ENCODE data around the gene TMOD1.

The TMOD1 gene

DNA sequence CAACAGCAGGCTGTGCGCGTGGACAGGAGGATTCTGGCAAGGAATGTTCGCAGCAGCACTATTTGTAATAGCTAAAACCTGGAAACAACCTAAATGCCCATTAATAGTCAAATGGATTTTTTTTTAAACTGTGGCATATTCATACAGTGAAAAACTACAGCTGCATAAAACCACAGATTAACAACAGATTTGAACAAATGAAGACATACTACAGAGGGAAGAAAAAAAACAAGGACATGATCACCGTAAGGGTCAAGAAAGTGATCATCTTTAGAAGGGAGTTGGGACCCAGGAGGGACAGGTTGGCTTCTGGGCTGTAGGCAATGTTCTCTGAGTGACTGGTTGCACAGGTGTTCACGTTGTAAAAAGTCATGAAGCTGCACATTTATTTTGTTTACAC, 1.2 kb upstream of the TMOD1 start:
- DNase-seq, result no peak

DNA sequence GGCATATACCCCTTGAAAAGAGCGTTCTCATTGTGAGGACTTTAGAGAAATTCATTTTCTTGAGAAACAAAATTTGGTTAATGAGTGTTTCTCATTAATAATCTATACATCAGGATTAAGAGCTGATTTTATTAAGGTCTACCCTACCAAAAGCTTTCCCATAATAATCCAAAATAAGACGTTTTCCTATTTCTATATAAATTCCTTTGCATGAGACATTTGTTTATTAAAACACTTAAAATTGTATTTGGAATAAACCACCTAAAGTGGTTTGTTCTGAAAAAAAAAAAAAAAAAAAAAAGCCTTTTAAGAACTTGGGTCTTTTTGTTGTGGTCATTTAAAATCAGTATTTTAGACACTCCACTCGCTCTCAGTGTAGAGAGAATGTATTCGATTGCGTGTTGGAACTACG, 695 bp upstream of the TMOD1 start:
- DNase-seq, result no peak

DNA sequence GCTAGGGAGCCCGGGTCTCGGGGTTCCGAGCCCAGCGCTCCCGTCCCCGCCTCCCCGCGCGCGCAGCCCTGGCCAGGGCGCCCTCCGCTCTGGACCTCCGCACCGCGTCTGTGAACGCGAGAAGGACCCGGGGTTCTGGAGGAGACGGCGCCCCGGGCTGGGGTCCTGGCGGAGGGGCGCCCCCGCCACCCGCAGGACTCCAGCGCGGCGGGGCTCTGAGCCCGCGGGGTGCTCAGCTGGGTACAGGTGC, 431 bp downstream of the TMOD1 start:
- no peak for DNase-seq

DNA sequence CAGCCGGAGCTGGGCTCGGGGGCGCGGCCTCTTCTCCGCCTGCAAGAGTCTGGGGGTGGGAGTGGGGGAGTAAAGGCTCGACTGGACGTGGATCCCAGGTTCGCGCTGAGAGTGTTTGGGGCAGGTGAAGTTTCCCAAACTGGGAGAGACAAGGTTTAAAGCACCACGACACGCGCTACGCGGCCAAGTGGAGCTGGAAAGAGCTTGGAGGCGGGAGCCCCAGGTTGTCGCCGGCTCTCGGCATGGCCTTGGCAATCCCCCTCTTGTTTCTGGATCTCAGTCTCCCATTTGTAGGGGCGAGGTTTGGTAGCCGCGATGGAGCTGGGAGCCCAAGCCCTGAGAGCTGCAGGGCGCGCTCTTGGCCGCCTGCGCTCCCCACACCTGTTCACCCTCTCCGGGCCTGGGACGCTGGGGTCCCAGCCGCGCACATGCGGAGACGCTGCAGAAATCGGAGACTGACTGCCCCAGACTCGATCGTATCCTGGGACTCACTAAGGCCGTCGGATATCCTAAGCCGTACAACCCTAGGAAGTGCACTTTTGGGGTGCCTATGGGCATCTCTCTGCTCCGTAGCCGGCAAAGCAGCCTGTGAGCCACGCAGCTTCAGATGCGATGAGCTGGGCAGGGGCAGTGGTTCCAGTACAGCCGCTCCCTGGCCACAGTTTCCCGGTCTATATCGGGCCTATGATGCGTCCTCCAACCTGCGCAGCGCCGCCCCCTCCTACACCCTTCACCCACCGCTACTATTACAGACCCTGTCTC, 937 bp downstream of the TMOD1 start:
- DNase-seq, result peak; percentile 34 to 41

DNA sequence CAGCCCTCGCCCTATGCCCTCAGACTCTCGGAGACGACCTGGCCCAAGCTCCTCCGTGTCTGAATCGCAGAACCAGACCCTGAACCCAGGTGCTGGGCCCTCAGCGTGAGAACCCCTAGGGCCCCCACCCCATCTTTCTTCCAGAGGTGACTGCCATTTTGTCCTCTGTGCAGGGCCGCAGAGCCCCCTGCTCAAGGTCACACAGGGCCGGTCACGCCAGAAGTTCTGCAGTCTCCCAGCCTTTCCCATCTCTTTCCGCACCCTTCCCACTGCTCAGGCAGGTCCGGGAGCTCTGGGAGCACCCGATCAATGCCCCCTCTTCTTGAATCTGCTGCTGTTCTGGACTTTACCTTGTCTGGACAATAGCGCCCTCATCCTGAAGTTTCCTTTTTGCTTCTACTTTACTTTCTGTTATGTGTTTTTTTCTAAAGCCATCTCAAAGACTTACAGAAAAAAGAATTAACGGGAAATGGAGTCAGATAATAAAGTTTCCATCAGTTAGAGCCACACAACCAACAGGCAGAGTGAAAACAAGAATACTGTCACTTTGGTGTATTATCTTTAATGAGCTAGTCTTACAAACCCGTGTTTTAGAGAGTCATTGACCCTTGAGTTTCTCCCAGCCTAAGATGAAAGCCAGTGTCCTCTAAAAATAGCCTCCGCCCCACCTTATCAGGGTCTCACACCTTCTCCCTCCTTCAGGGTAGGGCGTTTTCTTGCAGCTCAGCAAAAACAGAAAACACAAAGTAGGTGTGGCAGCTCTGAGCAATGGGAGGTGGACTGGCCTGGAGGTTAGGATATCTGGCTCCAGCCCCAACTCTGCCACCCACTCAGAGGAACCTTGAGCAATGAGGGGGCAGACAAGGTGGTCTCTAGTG, 1.8 kb downstream of the TMOD1 start:
- no peak for DNase-seq

DNA sequence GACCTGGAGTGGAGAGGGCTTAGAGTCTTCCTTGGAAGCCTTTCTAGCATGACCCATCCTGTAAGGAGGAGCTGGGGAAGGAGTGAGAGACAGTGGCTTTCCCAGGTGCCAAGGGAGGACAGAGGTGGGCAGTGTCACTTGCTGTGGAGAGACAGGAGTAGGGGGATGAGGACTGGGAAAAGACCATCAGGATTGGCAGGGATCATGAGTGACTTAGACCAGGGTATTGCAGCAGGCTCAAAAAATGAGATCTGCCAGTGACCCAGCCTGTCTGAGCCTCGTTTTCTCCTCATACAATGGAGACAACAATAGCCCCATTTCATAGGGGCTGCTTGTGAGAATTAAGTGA, 2.4 kb downstream of the TMOD1 start:
- no peak for DNase-seq

DNA sequence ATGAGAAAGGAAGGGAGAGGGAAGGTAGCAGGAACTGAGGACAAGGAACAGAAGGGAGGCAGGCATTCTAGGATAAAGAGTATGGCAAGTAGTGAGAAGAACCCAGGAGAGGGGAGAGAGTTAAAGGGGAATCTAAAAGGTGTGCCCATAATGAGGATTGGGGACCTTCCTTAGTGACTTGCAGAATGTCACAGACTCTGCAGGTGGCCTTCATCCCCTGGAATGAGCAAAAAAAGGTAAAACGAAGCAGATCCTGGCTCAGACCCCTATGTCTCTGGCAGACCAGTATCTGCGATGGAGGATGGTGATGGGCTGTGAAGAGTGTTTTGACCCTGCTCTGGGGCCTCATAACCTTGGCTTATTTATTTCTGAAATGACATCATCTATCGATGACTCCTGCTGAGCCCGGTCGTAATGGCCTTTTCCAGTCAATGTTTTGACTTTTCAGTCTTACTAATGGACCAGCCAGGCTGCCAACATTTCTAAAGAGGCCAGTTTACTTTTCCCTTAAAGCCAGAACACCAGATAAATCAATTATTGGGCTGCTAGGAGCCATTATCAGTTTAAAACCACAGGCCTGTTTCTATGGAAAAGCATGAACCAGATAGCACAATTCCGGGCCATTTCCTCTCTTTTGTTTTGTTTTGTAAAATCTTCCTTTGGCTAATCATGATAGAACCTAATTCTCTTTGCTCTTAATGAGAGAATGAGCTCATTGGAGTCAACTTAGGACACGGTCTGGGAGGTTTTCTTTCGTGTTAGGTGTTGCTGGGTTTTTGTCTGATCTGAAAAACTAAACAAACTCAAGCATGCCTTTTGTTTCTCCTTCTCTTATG, 3.1 kb downstream of the TMOD1 start:
- no peak for DNase-seq

DNA sequence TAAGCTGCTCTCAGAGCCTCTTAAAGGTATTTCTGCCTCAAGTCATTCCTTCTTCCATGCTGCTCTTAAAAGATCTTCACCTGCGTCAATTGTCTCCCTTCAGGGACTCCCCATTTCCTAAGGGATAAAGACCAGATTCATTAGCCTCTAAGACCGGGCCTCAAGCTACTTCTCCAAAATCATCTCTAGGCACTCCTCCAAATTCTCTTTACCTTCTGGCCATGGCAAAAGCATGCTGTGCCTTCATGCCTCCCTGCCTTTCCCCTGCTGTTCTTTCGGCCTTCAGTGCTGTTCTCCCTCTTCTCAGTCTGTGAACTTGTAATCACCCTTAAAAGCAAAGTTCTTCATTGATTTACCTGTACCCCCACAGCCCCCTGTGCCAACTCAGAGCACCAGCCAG, 4.4 kb downstream of the TMOD1 start:
- no peak for DNase-seq

DNA sequence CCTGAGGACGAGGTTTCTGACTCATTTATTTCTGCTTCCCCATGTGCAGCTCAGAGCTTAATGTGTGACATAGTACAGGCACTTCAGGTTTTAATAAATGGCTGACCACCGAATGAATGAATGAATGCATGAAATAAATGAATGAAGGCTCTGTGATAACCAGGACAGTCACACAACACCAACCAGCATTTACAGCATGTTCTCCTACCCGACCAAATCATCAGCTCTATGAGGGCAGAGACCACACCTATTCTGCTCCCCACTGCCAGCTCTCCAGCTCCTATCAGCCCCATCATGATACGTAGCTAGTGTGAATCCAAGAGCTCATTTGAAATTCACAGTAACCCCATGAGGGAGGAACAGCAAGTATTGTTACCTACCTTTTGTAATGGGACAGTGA, 4.8 kb downstream of the TMOD1 start:
- DNase-seq, result no peak

DNA sequence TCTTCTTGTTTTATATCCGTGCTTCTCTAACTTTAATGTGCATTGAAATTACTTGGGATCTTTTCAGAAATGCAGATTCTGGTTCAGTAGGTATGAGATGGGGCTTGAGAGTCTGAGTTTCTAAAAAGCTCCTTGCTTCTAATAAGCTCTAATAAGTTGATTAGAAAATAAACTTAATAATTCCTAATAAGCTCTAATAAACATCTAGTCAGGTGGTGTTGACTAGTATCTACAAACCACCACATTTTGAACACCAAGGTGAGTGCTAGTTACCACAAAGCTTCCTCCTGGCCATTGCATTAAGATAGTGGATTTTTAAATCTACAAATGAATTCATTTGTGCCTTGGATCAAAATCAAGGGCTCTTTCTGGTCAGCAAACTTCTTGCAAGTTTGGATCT, 5.3 kb downstream of the TMOD1 start:
- no peak for DNase-seq

DNA sequence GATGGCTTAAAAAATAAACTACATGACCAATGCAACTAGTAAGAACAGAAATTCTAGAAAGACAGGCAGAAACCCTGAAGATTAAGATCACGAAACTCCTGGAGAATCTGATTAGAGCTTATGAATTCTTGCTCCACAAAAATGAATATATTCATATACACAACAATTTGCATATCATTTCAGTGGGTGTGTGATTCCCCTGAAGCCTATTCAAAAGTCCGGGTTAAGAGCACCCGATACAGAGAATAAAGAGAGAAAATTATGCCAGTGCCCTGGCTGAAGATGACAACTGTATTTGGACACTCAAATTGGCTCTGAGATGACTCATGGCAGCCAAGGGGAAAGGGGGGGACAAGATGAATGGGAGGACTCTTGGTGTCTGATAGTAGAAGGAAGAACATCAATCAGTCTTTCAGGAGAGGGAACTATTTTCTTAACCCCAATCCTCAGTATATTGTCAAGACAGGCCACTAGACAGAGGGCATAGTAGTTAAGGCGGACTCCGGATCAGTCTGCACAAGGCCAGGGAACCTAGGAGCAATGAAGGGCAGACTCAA, 6.0 kb downstream of the TMOD1 start:
- DNase-seq, result no peak

DNA sequence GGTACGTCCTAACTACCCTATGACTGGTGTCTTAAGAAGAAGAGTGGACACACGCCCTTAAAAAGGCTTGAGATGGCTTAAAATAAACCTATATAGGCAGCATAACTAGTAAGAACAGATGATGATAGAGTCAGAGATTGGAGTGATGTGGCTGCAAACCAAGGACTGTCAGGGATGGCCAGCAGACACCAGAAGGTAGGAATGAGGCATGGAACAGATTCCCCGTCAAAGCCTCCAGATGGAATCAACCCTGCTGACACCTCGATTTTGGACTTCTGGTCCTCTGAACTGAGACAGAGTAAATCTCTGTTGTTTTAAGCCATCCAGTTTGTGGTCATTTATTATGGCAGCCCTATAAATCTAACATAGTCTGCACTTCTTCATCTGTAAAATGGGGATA, 7.4 kb downstream of the TMOD1 start:
- DNase-seq, result no peak

DNA sequence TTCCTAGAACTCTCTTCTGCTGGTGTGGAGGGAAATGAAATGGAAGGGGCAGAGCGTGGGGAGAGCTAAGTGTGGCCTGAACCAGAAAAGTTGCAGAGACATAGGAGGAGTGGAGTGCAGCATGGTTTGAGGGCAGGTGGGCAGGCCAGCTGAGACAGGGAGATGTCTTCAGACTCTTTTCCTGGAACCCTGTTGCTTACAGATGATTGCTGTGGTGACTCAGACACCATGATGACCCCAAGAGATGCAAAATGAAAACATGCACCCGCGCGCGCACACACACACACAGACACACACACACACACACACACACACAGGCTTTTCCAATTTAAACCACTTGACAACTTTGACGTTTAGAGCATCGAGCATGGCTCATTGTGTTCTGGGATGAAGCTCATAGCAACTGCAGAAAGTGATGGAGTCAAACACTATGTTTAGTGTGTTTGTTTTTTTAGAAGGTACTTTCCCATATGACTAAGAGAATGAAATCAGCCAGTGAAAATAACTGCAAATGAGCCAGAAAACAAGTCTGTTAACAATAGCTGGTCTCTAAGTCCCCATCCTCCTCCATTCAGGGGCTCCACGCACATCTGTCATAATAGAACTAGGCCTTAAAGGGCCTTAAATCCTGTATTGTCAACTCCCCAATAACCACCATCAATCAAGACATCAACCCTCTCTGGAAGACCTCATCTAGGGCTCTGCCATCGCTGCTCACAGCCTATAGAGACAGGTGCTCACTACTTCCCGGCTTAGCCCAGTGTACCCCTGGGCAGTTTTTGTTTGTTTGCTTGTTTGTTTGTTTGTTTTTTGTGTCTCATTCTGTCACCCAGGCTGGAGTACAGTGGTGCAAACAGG, 9.6 kb downstream of the TMOD1 start:
- DNase-seq, result peak; percentile 45 to 49

DNA sequence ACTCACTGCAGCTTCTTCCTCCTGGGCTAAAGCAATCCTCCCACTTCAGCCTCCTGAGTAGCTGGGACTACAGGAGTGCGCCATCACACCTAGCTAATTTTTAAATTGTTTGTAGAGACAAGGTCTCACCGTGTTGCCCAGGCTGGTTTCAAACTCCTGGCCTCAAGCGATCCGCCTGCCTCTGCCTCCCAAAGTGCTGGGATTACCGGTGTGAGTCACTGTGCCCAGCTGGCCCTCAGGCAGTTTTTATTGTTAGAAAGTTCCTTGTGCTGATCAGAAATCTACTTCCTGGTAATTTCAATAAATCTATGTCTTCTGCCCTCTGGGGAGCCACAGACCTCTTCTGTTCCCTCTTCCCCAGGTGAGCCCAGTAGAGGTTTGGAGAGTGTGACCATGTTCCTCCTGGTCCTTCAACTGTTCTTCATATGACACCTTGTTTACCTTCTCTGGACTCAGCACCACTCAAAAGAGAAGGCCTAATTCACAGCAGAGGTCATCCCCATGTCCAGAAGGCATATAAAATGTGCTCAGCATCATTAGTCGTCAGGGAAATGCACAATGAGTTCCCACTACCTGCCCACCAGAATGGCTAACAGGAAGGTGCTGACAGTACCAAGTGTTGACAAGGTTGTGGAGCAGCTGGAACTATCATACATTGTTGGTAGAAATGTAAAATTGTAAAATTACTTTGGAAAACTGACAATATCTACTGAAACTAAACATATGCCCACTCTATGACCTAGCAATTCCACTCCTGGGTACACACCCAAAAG, 10.4 kb downstream of the TMOD1 start:
- DNase-seq, result no peak

DNA sequence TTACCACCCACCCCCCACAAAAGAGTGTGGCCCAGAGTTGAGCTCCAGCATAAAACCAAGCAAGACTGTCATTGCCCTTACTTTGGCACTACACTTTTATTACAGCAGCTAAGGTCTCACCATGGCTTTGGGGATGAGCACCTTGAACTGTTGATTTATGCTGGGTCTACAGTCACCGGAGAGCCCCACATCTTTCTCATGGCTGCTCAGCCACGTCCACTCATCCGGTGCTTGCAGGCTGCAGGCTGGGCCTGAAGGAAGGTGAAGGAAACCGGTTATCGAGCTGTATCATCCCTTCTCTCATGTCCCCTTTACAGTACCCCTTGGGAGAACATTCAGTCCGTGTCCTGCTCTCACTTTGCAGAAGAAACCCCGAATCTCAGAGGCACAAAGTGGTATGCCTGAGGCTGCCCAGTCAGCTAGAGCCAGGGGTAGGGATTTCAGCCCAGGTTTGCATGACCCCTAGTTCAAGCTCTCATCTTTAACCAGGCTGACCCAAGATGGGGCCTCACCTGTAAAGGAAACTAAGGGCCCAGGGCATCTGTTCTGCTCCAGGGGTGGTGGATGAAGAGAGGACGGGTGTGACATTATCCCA, 11.6 kb downstream of the TMOD1 start:
- no peak for DNase-seq

DNA sequence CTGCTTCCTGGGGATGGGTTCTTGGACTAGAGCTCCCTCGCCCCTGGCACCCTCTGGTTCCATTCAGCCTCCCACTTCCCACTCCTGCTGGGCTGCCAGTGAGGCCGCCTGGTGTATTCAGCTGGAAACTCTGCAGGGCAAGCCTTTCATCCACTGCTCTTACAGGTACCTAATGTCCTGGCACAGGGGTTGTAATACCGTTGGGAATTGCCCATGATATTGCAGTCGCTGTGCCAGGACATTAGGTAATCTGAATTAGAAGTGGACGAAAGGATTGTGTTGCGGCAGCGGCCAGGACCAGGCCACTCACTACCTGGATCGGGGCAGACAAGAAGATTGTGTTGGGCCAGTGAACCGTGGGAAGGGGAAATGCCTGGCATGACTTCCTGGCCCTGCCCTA, 13.1 kb downstream of the TMOD1 start:
- no peak for DNase-seq

DNA sequence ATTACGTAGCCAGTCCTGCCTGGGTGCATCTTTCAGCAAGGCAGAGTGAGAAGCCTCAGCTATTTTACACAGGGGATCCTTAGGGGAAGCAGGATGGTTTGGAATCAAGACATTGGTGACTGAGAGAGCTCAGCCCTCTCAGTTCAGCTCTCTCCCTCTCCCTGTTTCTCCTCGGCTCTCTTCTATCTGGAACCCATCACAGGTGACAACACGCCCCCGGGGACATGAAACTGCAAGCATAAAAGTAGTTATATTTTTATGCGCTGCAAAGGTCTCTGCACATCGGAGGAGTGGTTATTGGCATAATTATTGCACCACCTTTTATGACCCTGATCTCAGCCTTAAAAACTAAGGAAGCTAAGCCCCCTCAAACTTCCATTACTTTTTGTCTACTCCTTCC, 14.2 kb downstream of the TMOD1 start:
- no peak for DNase-seq

DNA sequence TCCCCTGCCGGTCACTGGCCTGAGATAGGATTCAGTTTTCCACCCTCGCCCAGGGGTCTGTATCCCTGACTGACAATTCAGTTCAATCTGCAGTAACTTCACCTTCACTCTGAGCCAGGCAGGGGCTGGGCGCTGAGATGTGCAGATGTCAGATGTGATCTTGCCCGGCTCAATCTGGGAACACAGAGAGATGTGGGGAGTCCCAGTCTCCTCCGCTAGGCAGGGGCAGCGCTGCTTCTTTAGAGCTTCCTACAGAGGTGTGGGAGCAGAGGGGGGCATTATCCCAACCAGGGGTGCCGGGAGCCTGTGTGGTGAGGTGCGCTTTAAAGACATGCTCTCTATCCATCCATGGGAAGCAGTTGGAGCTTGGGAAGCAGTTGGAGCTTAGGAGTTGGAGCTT, 14.6 kb downstream of the TMOD1 start:
- DNase-seq, result no peak

DNA sequence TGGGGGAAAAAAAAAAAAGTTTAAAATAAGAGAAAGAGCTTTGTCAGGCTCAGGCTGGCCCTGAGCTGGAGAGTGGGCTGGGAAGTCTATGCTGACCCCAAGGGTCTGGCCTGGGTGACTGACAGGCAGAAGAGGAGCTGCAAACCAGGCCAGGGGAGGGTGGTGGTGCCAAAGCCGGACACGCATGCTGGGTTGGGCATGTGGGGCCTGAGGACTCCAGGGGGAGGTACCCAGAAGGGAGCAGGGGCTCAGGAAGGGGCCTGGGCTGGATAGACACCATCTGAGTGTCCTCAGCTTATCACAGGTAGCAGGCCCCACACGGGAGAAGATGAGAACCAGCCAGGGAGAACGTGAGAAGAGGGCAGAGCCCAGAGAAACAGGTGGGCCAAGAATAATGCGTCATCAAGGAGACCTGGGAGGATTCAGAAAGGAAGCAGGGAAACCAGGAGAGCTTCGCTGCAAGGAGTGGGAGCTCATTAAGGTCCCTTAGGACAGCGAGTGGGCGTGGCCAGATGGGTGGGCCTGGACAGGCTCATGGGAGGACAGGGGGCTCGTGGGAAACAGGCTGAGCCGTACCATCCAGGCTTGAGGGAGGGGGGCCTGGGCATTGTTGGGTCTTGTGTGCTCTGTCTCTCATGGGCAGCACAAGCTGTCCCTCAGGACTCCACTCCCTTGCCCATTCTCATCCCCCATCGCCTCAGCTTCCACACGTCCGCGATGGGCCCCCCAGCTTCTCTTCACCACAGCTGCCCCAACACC, 16.0 kb downstream of the TMOD1 start:
- no peak for DNase-seq

DNA sequence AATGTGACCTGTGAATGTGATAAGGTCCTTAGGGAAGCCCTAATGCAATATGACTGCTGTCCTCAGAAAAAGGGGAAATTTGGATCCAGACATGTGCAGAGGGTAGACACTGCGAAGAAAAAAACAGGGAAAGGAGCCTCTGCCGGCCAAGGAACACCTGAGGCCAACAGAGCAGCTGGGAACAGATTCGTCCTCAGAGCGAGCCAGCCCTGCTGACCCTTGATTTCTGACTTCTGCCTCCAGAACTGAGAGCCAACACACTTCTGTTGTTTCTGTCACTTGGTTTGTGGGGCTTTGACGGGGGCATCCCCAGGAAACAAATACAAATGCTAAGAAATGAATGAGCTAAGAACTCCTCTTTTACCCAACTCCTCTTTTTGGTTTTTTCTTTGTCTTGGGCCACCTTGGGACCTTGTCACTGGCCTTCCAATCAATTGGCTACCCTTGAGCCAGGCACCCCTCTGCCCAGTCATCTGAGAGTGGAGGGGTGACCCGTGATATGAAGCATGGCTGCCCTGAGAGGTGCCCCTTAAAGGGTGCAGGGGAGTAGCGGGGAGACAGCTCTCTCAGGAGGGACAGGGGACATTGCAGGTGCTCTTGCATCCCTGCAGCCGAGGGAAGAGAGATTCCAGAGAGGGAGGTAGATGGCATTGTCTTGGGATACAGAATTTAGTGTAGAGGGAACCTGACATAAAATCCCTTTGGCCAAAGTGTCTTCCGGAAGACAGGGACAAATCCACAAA, 16.9 kb downstream of the TMOD1 start:
- no peak for DNase-seq

All from activated T-cell treated with anti-CD3 and anti-CD28 coated beads, Interleukin-2, amount 50 U/mL, for 48 hours (primary cell).